GM12864 (cell line): ENCODE results near the gene BHLHE40.
A peak's percentile ranks its signal among the peaks of the same experiment; 100 is the strongest.

Source experiments
- DNase-seq: peaks from one replicate; pipeline ENCODE4 v3.0.0-alpha.2; 2011; ENCODE audit warnings: low read depth
- H3K4me3 ChIP-seq: 2 replicates; pipeline ENCODE4 v1.5.1; 2011; ENCODE audit warnings: mild to moderate bottlenecking, low read depth, low read length, control low read depth
- CTCF ChIP-seq: IDR thresholded peaks from 2 replicates; pipeline ENCODE4 v1.5.1; 2011; ENCODE audit warnings: low read depth, mild to moderate bottlenecking, moderate library complexity, low read length, control low read depth, inconsistent platforms; ENCODE audit errors: missing control alignments

Gene BHLHE40

DNA sequence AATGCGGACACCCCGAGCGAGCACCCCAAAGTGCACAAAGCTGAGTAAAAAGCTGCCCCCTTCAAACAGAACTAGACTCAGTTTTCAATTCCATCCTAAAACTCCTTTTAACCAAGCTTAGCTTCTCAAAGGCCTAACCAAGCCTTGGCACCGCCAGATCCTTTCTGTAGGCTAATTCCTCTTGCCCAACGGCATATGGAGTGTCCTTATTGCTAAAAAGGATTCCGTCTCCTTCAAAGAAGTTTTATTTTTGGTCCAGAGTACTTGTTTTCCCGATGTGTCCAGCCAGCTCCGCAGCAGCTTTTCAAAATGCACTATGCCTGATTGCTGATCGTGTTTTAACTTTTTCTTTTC, 5.3 kb downstream of the BHLHE40 start:
- no peak for DNase-seq
- peak overlapping the region; percentile 91 for H3K4me3 ChIP-seq
- TF ChIP-seq CTCF, result no peak

GRCh38 chr3:4985330-4986174, 6.3 kb downstream of the BHLHE40 start:
- H3K4me3 ChIP-seq, result peak overlapping the region; percentile 6; the same call in 1 of the 2 replicates
- DNase-seq, result no peak
- no peak for TF ChIP-seq CTCF

DNA sequence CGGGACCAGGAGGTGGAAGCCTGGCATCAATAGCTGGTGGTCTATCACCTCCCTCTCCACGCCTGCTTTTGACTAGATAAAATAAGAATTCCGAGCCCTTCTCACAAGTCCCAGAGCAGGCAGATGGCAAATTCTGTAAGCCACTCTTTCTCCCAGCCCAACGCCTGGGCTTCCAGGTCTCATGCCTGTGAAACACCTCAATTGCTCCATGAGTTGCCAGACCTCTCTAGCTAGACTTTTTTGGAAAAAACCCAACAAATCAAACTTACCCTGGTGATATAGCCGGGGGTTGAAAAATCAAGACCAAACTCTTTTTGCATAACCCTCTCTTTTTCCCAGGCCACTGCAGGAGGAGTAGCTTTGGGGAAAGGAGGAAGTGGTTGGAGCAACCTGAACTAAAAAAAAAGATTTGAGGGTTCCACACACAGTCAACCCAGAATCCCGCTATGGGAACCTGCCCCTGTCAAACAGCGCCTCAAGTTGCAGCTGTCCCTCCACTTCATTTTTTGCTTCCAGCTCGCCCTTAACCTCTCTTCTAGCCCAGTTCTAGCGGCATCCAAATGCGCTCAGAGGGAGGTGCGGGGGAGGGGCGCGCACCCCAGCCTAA, 7.0 kb downstream of the BHLHE40 start:
- no peak for DNase-seq
- TF ChIP-seq CTCF, result no peak
- H3K4me3 ChIP-seq, result peak overlapping the region; percentile 66

DNA sequence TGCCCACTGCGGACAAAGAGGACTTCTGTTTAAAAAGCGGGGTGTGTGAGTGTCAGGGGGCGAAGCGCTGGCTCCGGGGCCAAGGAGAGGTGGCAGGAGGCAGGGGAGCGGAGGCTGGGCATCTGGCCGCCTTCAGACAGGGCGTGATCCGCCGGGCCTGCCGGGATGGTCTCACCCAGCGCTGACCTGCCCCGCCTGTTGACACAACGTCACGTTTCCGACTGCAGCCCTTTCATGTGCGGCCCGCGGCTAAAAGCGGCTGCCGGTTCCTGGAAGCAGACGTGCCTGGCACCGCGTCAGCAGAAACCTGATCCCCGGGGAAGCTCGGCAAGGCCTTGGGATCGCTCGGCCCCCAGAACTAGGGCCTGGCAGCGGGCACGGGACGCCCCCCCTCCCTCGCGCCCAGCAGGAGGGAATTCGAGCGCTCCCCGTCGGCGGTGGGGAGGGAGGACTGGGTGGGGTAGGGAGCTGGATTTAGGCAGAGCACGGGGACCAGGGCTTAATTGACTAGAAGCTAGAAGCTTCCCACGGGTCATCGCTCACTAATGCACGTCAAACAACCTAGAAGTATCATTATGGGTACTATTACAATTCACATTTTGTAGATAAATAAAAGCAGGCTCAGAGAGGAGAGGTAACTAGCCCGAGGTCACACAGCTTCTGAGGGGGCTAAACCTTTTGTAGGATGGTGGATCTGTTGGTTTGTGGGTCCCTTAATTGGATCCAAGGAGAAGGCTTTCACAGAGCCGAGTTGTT, 7.7 kb downstream of the BHLHE40 start:
- peak overlapping the region; percentile 66 for H3K4me3 ChIP-seq
- no peak for TF ChIP-seq CTCF
- no peak for DNase-seq

- H3K4me3 ChIP-seq, result peak overlapping the region; percentile 66; the same call in 1 of the 2 replicates
- no peak for DNase-seq
- no peak for TF ChIP-seq CTCF
Measured at GRCh38 chr3:4987538-4988296, 8.5 kb downstream of the BHLHE40 start.

GRCh38 chr3:4988983-4989834, 10.0 kb downstream of the BHLHE40 start:
- H3K4me3 ChIP-seq, result no peak overlapping the region
- DNase-seq, result no peak
- TF ChIP-seq CTCF, result no peak
